GM12878 (cell line): Measurements from ENCODE around the gene LDLRAD4. TPM values are rescaled to one million over a fixed set of nuclear protein-coding genes. Genes with fewer than 3 reads are reported as not detected.

ENCODE experiments used
- ATAC-seq: fragments of 200-7000 bp; cut with Tn5 transposase; 3 replicates; pipeline ENCODE4 v1.9.1; 2020; ENCODE audit warnings: mild to moderate bottlenecking, moderate library complexity
- BruUV-seq: library from RNA; stranded (reverse); fragments of 400-500 nt; replicated peaks from 2 replicates; lab custom pipeline; 2021; lab: Mats Ljungman, UMichigan
- CTCF ChIA-PET: fragments of 300-600 bp; sonication (Branson Sonifier 250); formaldehyde crosslinking; extraction: SDS; loops from one replicate; lab custom pipeline; 2021; ENCODE audit warnings: inconsistent platforms; lab: Yijun Ruan, JAX
- POLR2A ChIA-PET: fragments of 350-600 bp; formaldehyde crosslinking; extraction: SDS; loops from one replicate; lab custom pipeline; 2021; ENCODE audit warnings: inconsistent platforms; lab: Charles Lee
- RAD21 ChIA-PET: fragments of 300-600 bp; sonication (Branson Sonifier 250); formaldehyde crosslinking; loops from one replicate; lab custom pipeline; 2023; ENCODE audit warnings: antibody characterized with exemption; ENCODE audit not compliant: unreplicated experiment; lab: Charles Lee
- SMC1A ChIA-PET: fragments of 300-600 bp; sonication (Branson Sonifier 250); formaldehyde crosslinking; loops from one replicate; lab custom pipeline; 2023; ENCODE audit not compliant: unreplicated experiment, uncharacterized antibody; lab: Charles Lee
- DNase-seq: peaks from one replicate; pipeline ENCODE4 v3.0.0-alpha.2; 2011; ENCODE audit warnings: low read depth, low spot score
- FAIRE-seq: peaks from 3 replicates; lab custom pipeline; 2011; peaks lifted over from hg19 to GRCh38; lab: Jason Lieb, UNC
- H2AFZ ChIP-seq: 2 replicates; pipeline ENCODE4 v1.6.0; 2011; ENCODE audit warnings: low read depth, low read length, control low read depth; ENCODE audit not compliant: control insufficient read depth
- H3K27ac ChIP-seq: 2 replicates; pipeline ENCODE4 v1.5.1; 2011; ENCODE audit warnings: control low read depth; ENCODE audit not compliant: control insufficient read depth, insufficient read depth
- H3K27me3 ChIP-seq, 2 experiments: replicated peaks in 1 of 2; 2 replicates each; pipeline versions ENCODE4 v1.6.0 to v1.6.1; 2011; ENCODE audit warnings: low read length in 1 of 2; ENCODE audit not compliant: control insufficient read depth in 2 of 2, insufficient read depth in 2 of 2
- H3K36me3 ChIP-seq, 2 experiments: 2 replicates each; pipeline ENCODE4 v1.5.1; 2011; ENCODE audit warnings: low read length in 1 of 2; ENCODE audit not compliant: control insufficient read depth in 2 of 2, insufficient read depth in 2 of 2
- H3K4me1 ChIP-seq: 2 replicates; pipeline ENCODE4 v1.6.1; 2011; ENCODE audit warnings: mild to moderate bottlenecking, low read length, moderate library complexity, mixed read lengths; ENCODE audit not compliant: control insufficient read depth, insufficient read depth
- H3K4me2 ChIP-seq: 2 replicates; pipeline ENCODE4 v1.6.0; 2011; ENCODE audit warnings: control low read depth; ENCODE audit not compliant: control insufficient read depth, insufficient read depth
- H3K4me3 ChIP-seq: fragments of 200-600 bp; sonication (generic); 2 replicates; pipeline ENCODE4 v1.5.1; 2016
- H3K79me2 ChIP-seq: 2 replicates; pipeline ENCODE4 v1.6.0; 2011; ENCODE audit warnings: low read length; ENCODE audit not compliant: control insufficient read depth, insufficient read depth
- H3K9ac ChIP-seq: 2 replicates; pipeline ENCODE4 v1.8.0; 2011; ENCODE audit warnings: low read length, control low read depth, mixed read lengths; ENCODE audit not compliant: control insufficient read depth, insufficient read depth
- H3K9me3 ChIP-seq: replicated peaks from 3 replicates; pipeline ENCODE4 v1.5.1; 2011; ENCODE audit warnings: mild to moderate bottlenecking, low read length; ENCODE audit not compliant: control insufficient read depth, insufficient read depth
- H4K20me1 ChIP-seq: 2 replicates; pipeline ENCODE4 v1.6.0; 2011; ENCODE audit not compliant: control insufficient read depth, insufficient read depth
- BCL11A ChIP-seq: IDR thresholded peaks from 2 replicates; pipeline ENCODE4 v1.6.1; 2011; ENCODE audit warnings: low read depth, low read length
- BHLHE40 ChIP-seq, 2 experiments: fragments of 450-650 bp in 1 of 2; IDR thresholded peaks; 2 replicates each; pipeline ENCODE4 v1.6.1; 2011 to 2017; ENCODE audit warnings: low read depth in 2 of 2, borderline replicate concordance in 1 of 2, improper control_type of control experiment in 1 of 2, low read length in 1 of 2, mild to moderate bottlenecking in 1 of 2
- EGR1 ChIP-seq, 2 experiments: IDR thresholded peaks; 1 replicate in 1 of 2; 2 replicates in 1 of 2; pipeline ENCODE4 v1.6.1; 2011 to 2012; ENCODE audit warnings: low read depth in 2 of 2, low read length in 2 of 2, borderline replicate concordance in 1 of 2, mild to moderate bottlenecking in 1 of 2, moderate library complexity in 1 of 2
- FOS ChIP-seq: IDR thresholded peaks from 3 replicates; pipeline ENCODE4 v1.6.1; 2011; ENCODE audit warnings: borderline replicate concordance; ENCODE audit not compliant: insufficient read length; ENCODE audit errors: extremely low read depth
- HDGF ChIP-seq: fragments of 450-650 bp; IDR thresholded peaks from 2 replicates; pipeline ENCODE4 v1.6.1; 2016; ENCODE audit warnings: antibody characterized with exemption
- MYC ChIP-seq: IDR thresholded peaks from 2 replicates; pipeline ENCODE4 v1.6.1; 2011; ENCODE audit warnings: mild to moderate bottlenecking, low read length, moderate library complexity, inconsistent platforms; ENCODE audit not compliant: insufficient read depth, insufficient replicate concordance, insufficient read length, severe bottlenecking
- PML ChIP-seq: IDR thresholded peaks from 2 replicates; pipeline ENCODE4 v1.6.1; 2012; ENCODE audit warnings: low read length, inconsistent platforms
- POLR2AphosphoS2 ChIP-seq: IDR thresholded peaks from 2 replicates; pipeline ENCODE4 v1.6.1; 2011; ENCODE audit warnings: low read depth, mild to moderate bottlenecking, low read length, improper control_type of control experiment, moderate library complexity
- TCF12 ChIP-seq: IDR thresholded peaks from 2 replicates; pipeline ENCODE4 v1.6.1; 2011; ENCODE audit warnings: low read depth, mild to moderate bottlenecking, low read length
- WGBS: methylation state at CpG from one replicate; pipeline ENCODE4 v1.1.6; 2016; ENCODE audit warnings: low lambda C conversion rate; ENCODE audit not compliant: insufficient replicate concordance, insufficient coverage; ENCODE audit errors: missing lambda C conversion rate; 5-methylcytosine and 5-hydroxymethylcytosine counted together
- in situ Hi-C: fragments of 300-500 bp; cut with MboI; formaldehyde crosslinking; loops from 9 replicates; pipeline ENCODE4 v1.14.3; 2018; ENCODE audit warnings: mixed read lengths
- intact Hi-C: fragments of 100-400 bp; cut with micrococcal nuclease; formaldehyde crosslinking; loops from one replicate; pipeline ENCODE4 v1.14.2; 2022; ENCODE audit not compliant: unreplicated experiment
- polyA plus RNA-seq, 11 experiments: library from polyadenylated mRNA; depleted of rRNA in 4 of 11; unstranded in 6 of 11; stranded (reverse) in 5 of 11; fragments of >200 nt; fragmentation: Nextera tagmentation in 4 of 11; fragmentation: Illumina TruSeq in 1 of 11; extraction: Ambion mirVana in 4 of 11; extraction: Trizol in 1 of 11; gene quantifications; 1 replicate in 1 of 11; 2 replicates in 10 of 11; pipeline versions ENCODE4 v1.2.1 to v1.2.3, GENCODE V29; 2011 to 2016; ENCODE audit warnings: inconsistent platforms in 2 of 11, missing spikeins in 2 of 11, low read depth in 1 of 11
- total RNA-seq, 4 experiments: library from RNA; depleted of rRNA in 3 of 4; stranded (reverse); fragments of >200 nt in 3 of 4; fragmentation: Illumina TruSeq in 1 of 4; extraction: Trizol in 1 of 4; gene quantifications; 2 replicates each; pipeline versions ENCODE4 v1.2.1 to v1.2.3, GENCODE V29; 2013 to 2021
- TF ChIP-seq, protein P1 (sequence below): fragments of 450-650 bp; IDR thresholded peaks from 2 replicates; pipeline ENCODE4 v1.6.1; 2017; ENCODE audit warnings: mild to moderate bottlenecking
- TF ChIP-seq, protein P2 (sequence below): fragments of 450-650 bp; formaldehyde crosslinking; IDR thresholded peaks from 2 replicates; pipeline ENCODE4 v1.4.0; 2020; ENCODE audit warnings: mild to moderate bottlenecking, moderate library complexity
- TF ChIP-seq, protein P3 (sequence below): fragments of 450-650 bp; IDR thresholded peaks from 2 replicates; pipeline ENCODE4 v1.6.1; 2016; ENCODE audit warnings: mild to moderate bottlenecking
- TF ChIP-seq, protein P4 (sequence below): fragments of 450-650 bp; IDR thresholded peaks from 2 replicates; pipeline ENCODE4 v1.6.1; 2016; ENCODE audit warnings: mild to moderate bottlenecking

LDLRAD4 gene
- total and polyA plus RNA-seq, 10 of the 15 experiments (the other 5 are each of a cell fraction or from before 2014, with no cell fraction given), result 2.7 to 16.8 (median 11.2) TPM

DNA sequence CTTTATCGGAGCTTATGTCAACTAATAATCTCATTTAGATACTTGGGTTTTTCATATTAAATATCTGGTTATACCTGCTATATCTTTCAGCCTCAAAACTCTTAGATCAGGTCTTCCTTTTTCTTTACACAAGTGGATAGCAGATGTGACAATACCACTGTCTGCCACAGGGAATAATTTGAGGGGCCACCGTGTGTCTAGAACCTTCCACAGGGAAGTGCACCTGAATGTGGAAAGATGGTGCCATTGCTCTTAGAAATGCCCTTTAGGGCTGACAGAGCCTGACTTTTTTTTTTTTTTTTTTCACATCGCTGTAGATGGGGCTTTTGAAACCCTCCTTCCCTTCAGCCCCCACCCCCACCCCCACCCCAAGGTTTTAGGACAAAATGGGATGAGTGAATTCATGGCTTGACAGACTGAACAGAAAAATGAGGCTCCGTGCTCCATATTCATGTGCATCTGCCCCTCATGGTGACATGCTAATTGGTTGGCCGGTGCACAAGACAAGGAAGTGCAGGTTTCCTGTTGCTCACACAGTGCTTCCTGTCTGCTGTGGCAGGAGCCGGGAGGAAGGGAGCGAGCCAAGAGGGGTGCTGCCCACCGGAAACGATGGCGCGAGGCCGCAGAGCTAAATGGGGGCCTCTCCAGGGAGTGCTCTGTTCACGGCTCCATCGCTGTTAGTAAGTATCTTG lies 246.0 kb downstream of the LDLRAD4 start:
- H3K4me2 ChIP-seq, result peak overlapping the region; percentile 91
- no peaks in the 10 kb centered on the region for H3K36me3 ChIP-seq
- H3K27me3 ChIP-seq, result no peaks in the 10 kb centered on the region
- ChIA-PET CTCF (interaction anchor here (1.3 kb wide), 1 partner anchor 306 kb away, joined by 3 read pairs; no protein-coding TSS in a partner anchor), RAD21 (no interaction called here), POLR2A (no interaction called here), SMC1A (interaction anchor here (1.3 to 1.9 kb wide), 2 partner anchors 16 to 248 kb away, joined by 3 to 6 read pairs; no protein-coding TSS in a partner anchor)
- BruUV-seq, result no TSS peak
- intact Hi-C loops, result no loop called here
- 10% methylated on average over 13 of the region's 14 CpGs for WGBS
- H3K27ac ChIP-seq, result peak overlapping the region; percentile 29
- H3K4me1 ChIP-seq, result peaks cover 9% of the 10 kb centered on the region; the same call in 1 of the 2 replicates
- peak overlapping the region; percentile 36 for H3K9ac ChIP-seq
- no peaks in the 10 kb centered on the region for H4K20me1 ChIP-seq
- ATAC-seq (peak; percentile 86), DNase-seq (peak; percentile 44), FAIRE-seq (peak; percentile 89)
- H3K79me2 ChIP-seq, result peaks cover 3% of the 10 kb centered on the region
- in situ Hi-C loops, result no loop called here
- peak overlapping the region; percentile 71 for H2AFZ ChIP-seq
- no peaks in the 10 kb centered on the region; the same call in 2 of the 3 replicates for H3K9me3 ChIP-seq
- H3K4me3 ChIP-seq, result peak overlapping the region; percentile 52
- TF ChIP-seq HDGF, result no peak
- TF ChIP-seq, protein P1, sequence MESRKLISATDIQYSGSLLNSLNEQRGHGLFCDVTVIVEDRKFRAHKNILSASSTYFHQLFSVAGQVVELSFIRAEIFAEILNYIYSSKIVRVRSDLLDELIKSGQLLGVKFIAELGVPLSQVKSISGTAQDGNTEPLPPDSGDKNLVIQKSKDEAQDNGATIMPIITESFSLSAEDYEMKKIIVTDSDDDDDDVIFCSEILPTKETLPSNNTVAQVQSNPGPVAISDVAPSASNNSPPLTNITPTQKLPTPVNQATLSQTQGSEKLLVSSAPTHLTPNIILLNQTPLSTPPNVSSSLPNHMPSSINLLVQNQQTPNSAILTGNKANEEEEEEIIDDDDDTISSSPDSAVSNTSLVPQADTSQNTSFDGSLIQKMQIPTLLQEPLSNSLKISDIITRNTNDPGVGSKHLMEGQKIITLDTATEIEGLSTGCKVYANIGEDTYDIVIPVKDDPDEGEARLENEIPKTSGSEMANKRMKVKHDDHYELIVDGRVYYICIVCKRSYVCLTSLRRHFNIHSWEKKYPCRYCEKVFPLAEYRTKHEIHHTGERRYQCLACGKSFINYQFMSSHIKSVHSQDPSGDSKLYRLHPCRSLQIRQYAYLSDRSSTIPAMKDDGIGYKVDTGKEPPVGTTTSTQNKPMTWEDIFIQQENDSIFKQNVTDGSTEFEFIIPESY, result no peak
- no peak for TF ChIP-seq POLR2AphosphoS2
- no peak for TF ChIP-seq MYC
- TF ChIP-seq BCL11A, result no peak
- no peak for TF ChIP-seq TCF12
- peak in 1 of 2 experiments; percentile 37; a peak in 1 of 4 replicates for TF ChIP-seq BHLHE40 (IDR thresholded peaks at IDR 0.05; ENCODE audit: borderline replicate concordance in 1 of 2, low read depth in 2 of 2, low read length in 1 of 2)
- TF ChIP-seq FOS, result no peak
- TF ChIP-seq, protein P2, sequence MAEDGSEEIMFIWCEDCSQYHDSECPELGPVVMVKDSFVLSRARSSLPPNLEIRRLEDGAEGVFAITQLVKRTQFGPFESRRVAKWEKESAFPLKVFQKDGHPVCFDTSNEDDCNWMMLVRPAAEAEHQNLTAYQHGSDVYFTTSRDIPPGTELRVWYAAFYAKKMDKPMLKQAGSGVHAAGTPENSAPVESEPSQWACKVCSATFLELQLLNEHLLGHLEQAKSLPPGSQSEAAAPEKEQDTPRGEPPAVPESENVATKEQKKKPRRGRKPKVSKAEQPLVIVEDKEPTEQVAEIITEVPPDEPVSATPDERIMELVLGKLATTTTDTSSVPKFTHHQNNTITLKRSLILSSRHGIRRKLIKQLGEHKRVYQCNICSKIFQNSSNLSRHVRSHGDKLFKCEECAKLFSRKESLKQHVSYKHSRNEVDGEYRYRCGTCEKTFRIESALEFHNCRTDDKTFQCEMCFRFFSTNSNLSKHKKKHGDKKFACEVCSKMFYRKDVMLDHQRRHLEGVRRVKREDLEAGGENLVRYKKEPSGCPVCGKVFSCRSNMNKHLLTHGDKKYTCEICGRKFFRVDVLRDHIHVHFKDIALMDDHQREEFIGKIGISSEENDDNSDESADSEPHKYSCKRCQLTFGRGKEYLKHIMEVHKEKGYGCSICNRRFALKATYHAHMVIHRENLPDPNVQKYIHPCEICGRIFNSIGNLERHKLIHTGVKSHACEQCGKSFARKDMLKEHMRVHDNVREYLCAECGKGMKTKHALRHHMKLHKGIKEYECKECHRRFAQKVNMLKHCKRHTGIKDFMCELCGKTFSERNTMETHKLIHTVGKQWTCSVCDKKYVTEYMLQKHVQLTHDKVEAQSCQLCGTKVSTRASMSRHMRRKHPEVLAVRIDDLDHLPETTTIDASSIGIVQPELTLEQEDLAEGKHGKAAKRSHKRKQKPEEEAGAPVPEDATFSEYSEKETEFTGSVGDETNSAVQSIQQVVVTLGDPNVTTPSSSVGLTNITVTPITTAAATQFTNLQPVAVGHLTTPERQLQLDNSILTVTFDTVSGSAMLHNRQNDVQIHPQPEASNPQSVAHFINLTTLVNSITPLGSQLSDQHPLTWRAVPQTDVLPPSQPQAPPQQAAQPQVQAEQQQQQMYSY (CRISPR knock-in tag), result no peak
- TF ChIP-seq EGR1 (IDR thresholded peaks at IDR 0.05; ENCODE audit: borderline replicate concordance in 1 of 2, low read depth in 2 of 2, low read length in 2 of 2), result peak in 1 of 2 experiments; percentile 44; a peak in 1 of 3 replicates
- TF ChIP-seq PML, result no peak
- TF ChIP-seq, protein P3, sequence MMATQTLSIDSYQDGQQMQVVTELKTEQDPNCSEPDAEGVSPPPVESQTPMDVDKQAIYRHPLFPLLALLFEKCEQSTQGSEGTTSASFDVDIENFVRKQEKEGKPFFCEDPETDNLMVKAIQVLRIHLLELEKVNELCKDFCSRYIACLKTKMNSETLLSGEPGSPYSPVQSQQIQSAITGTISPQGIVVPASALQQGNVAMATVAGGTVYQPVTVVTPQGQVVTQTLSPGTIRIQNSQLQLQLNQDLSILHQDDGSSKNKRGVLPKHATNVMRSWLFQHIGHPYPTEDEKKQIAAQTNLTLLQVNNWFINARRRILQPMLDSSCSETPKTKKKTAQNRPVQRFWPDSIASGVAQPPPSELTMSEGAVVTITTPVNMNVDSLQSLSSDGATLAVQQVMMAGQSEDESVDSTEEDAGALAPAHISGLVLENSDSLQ, result no peak
- TF ChIP-seq, protein P4, sequence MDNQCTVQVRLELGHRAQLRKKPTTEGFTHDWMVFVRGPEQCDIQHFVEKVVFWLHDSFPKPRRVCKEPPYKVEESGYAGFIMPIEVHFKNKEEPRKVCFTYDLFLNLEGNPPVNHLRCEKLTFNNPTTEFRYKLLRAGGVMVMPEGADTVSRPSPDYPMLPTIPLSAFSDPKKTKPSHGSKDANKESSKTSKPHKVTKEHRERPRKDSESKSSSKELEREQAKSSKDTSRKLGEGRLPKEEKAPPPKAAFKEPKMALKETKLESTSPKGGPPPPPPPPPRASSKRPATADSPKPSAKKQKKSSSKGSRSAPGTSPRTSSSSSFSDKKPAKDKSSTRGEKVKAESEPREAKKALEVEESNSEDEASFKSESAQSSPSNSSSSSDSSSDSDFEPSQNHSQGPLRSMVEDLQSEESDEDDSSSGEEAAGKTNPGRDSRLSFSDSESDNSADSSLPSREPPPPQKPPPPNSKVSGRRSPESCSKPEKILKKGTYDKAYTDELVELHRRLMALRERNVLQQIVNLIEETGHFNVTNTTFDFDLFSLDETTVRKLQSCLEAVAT, result no peak
